ENCODE results near the gene TRUB1. TPM values are rescaled to one million over a fixed set of nuclear protein-coding genes. Genes with fewer than 3 reads are reported as not detected.

The TRUB1 gene
- total and polyA plus RNA-seq, 2 donors (not counting 3 experiments of a cell fraction or from before 2014, with no cell fraction given) = 4.6 to 16.7 TPM

- BruUV-seq (replicated peaks) = no TSS peak
- Histone ChIP-seq H3K27me3 (ENCODE audit: control insufficient read depth in 2 of 2, insufficient read depth in 2 of 2, low read length in 2 of 2) (peaks cover 0 to 1% of the 10 kb centered on the region in 2 experiments), H3K4me3 (replicated peaks in 1 of 3; ENCODE audit: insufficient read depth in 1 of 3, low read depth in 1 of 3, low read length in 3 of 3) (no peak overlapping the region), H3K79me2 (ENCODE audit: control insufficient read depth, insufficient read depth, low read length) (no peaks in the 10 kb centered on the region), H3K4me2 (ENCODE audit: insufficient read depth, low read length) (no peak overlapping the region), H2AFZ (ENCODE audit: low read depth, low read length) (no peak overlapping the region), H3K36me3 (ENCODE audit: control insufficient read depth in 2 of 2, extremely low read depth in 1 of 2, insufficient read depth in 2 of 2, low read length in 2 of 2) (no peaks in the 10 kb centered on the region), H3K9me3 (replicated peaks; ENCODE audit: control insufficient read depth, insufficient read depth, low read length) (no peaks in the 10 kb centered on the region), H3K27ac (ENCODE audit: insufficient read depth, low read depth, low read length) (no peak overlapping the region), H3K4me1 (ENCODE audit: control insufficient read depth, extremely low read depth, insufficient read depth, low read length) (no peaks in the 10 kb centered on the region), H4K20me1 (replicated peaks; ENCODE audit: control insufficient read depth, extremely low read depth, insufficient read depth, low read length) (no peaks in the 10 kb centered on the region), H3K9me1 (replicated peaks; ENCODE audit: control insufficient read depth, extremely low read depth, insufficient read depth, low read length) (no peaks in the 10 kb centered on the region), H3K9ac (replicated peaks; ENCODE audit: extremely low read depth, insufficient read depth, low read length) (no peak overlapping the region)
- POLR2A ChIA-PET = no interaction called here
- TF ChIP-seq CTCF (IDR thresholded peaks at IDR 0.05; ENCODE audit: extremely low read depth in 1 of 2, insufficient read depth in 1 of 2, low read depth in 1 of 2, low read length in 2 of 2) (no peak), FOS (IDR thresholded peaks at IDR 0.05; ENCODE audit: borderline replicate concordance, insufficient read depth, low read length) (no peak), JUN (IDR thresholded peaks at IDR 0.05; ENCODE audit: borderline replicate concordance, insufficient read depth, insufficient read length, low read depth) (no peak), POLR2AphosphoS5 (IDR thresholded peaks at IDR 0.05; ENCODE audit: insufficient read depth, low read depth, low read length) (no peak), EZH2 (IDR thresholded peaks at IDR 0.05; ENCODE audit: borderline replicate concordance, low read depth, low read length, severe bottlenecking) (no peak), MYC (IDR thresholded peaks at IDR 0.05; ENCODE audit: low read depth, low read length) (no peak), GATA2 (IDR thresholded peaks at IDR 0.05; ENCODE audit: insufficient read depth, insufficient read length, low read depth, low read length) (no peak)
- intact Hi-C loops (cut with micrococcal nuclease) (no loop called here), dilution Hi-C loops (cut with MboI; ENCODE audit: extremely low pct_ligation_motif_present, low sequenced_read_pairs) (no loop called here)
- no peak for FAIRE-seq
- CTCF ChIA-PET = interaction anchor here (1.2 to 2.5 kb wide), 2 partner anchors 8 to 10 kb away, joined by 3 to 6 read pairs; no protein-coding TSS in a partner anchor
- DNase-seq (ENCODE audit: low read depth, low spot score) = no peak
Observed at GRCh38 chr10:114996542-114996941, 58.5 kb downstream of the TRUB1 start.
